Inferior parietal cortex (tissue), 1 donor: ENCODE data around the gene RECK.

Experiments
- DNase-seq: peaks from one replicate; pipeline ENCODE4 v3.0.0-alpha.2; 2016; ENCODE audit errors: extremely low spot score

RECK gene

GRCh38 chr9:36023260-36024048, 13.3 kb upstream of the RECK start:
- DNase-seq: peak; percentile 73

GRCh38 chr9:36025746-36026145, 11.0 kb upstream of the RECK start:
- no peak for DNase-seq

GRCh38 chr9:36029202-36029601, 7.5 kb upstream of the RECK start:
- no peak for DNase-seq

- no peak for DNase-seq
These were observed 6.8 kb upstream of the RECK start for GRCh38 chr9:36029765-36030528.

- DNase-seq: no peak
These were observed 5.8 kb upstream of the RECK start for GRCh38 chr9:36030871-36031270.

GRCh38 chr9:36031774-36032555, 4.7 kb upstream of the RECK start:
- DNase-seq: no peak

- no peak for DNase-seq
These were observed 2.9 kb upstream of the RECK start for GRCh38 chr9:36033788-36034187.

GRCh38 chr9:36034234-36034633, 2.5 kb upstream of the RECK start:
- no peak for DNase-seq

- no peak for DNase-seq
These were observed 1.7 kb upstream of the RECK start for GRCh38 chr9:36035006-36035405.

- no peak for DNase-seq
These were observed 397 bp upstream of the RECK start for GRCh38 chr9:36036253-36036779.

- peak; percentile 60 for DNase-seq
These were observed 923 bp downstream of the RECK start for GRCh38 chr9:36037549-36038122.

GRCh38 chr9:36039121-36039520, 2.4 kb downstream of the RECK start:
- DNase-seq: no peak

GRCh38 chr9:36039696-36040095, 3.0 kb downstream of the RECK start:
- DNase-seq: no peak

- DNase-seq: no peak
These were observed 3.7 kb downstream of the RECK start for GRCh38 chr9:36040271-36040925.

- no peak for DNase-seq
These were observed 4.8 kb downstream of the RECK start for GRCh38 chr9:36041506-36041905.

GRCh38 chr9:36045610-36046009, 8.9 kb downstream of the RECK start:
- DNase-seq: no peak

GRCh38 chr9:36046923-36047322, 10.2 kb downstream of the RECK start:
- DNase-seq: no peak

GRCh38 chr9:36049408-36049807, 12.7 kb downstream of the RECK start:
- DNase-seq: no peak

- no peak for DNase-seq
These were observed 13.8 kb downstream of the RECK start for GRCh38 chr9:36050476-36050875.

GRCh38 chr9:36051317-36051716, 14.6 kb downstream of the RECK start:
- DNase-seq: no peak

- no peak for DNase-seq
These were observed 17.3 kb downstream of the RECK start for GRCh38 chr9:36053971-36054370.
